Pancreas (tissue), 10 donors: ENCODE results near the gene ADNP. TPM values are rescaled to one million over a fixed set of nuclear protein-coding genes. Genes with fewer than 3 reads are reported as not detected.

Experiments
- ATAC-seq, 4 donors: fragments of 200-7000 bp; cut with Tn5 transposase; one replicate each; pipeline versions ENCODE4 v1.8.0 to v1.9.1; 2020; ENCODE audit warnings: mild to moderate bottlenecking in 4 of 4, moderate library complexity in 4 of 4
- DNase-seq, 6 donors: peaks; one replicate each; pipeline ENCODE4 v3.0.0-alpha.2; 2020
- FAIRE-seq: peaks from 2 replicates; lab custom pipeline; 2012; peaks lifted over from hg19 to GRCh38; lab: Jason Lieb, UNC
- H3K27ac ChIP-seq, 4 donors: fragments of 200-600 bp; sonication (generic); 1 replicate in 3 of 4; 2 replicates in 1 of 4; pipeline versions ENCODE4 v1.5.0 to v1.8.0; 2020
- H3K27me3 ChIP-seq, 4 donors: fragments of 200-600 bp; one replicate each; pipeline ENCODE4 v1.8.0; 2021
- H3K36me3 ChIP-seq, 3 donors: fragments of 200-600 bp; sonication (generic) in 1 of 3; one replicate each; pipeline versions ENCODE4 v1.5.0 to v1.8.0; 2020 to 2021
- H3K4me1 ChIP-seq, 3 donors: fragments of 200-600 bp; one replicate each; pipeline ENCODE4 v1.8.0; 2021
- H3K4me3 ChIP-seq, 4 donors: fragments of 200-600 bp; sonication (generic) in 2 of 4; one replicate each; pipeline versions ENCODE4 v1.5.0 to v1.8.0; 2020 to 2021
- H3K9me3 ChIP-seq, 4 donors: fragments of 200-600 bp; one replicate each; pipeline ENCODE4 v1.8.0; 2021
- CTCF ChIP-seq, 4 donors: fragments of 200-600 bp; sonication (generic) in 3 of 4; IDR thresholded peaks; one replicate each; pipeline versions ENCODE4 v1.5.0 to v1.8.0; 2021; ENCODE audit warnings: antibody characterized with exemption in 4 of 4
- WGBS, 2 donors: extraction: QIAGEN DNeasy Blood & Tissue Kit; methylation state at CpG; one replicate each; pipeline ENCODE4 v1.1.7; 2013; 5-methylcytosine and 5-hydroxymethylcytosine counted together
- intact Hi-C, 3 donors: fragments of 100-400 bp; cut with DNase I; formaldehyde crosslinking; loops; one replicate each; pipeline versions ENCODE4 v1.11.1 to v1.14.2; 2022
- polyA plus RNA-seq, 2 donors: library from polyadenylated mRNA; stranded (reverse); fragments of 200-250 nt; gene quantifications; one replicate each; pipeline ENCODE4 v1.2.3, GENCODE V29; 2013
- total RNA-seq, 6 donors: library from RNA; stranded (reverse); fragmentation: NEBNext Ultra II Directional in 4 of 6; extraction: Animal tissue kit (Norgen Biotek cat#: 25700) in 4 of 6; gene quantifications; one replicate each; pipeline versions ENCODE4 v1.2.1 to v1.2.4, GENCODE V29; 2021 to 2023
- donor health status: healthy with polysubstance abuse.
- donor health status: DM: no; HTN: no; CAD: no; lungs with moderate emphysema.
- donor health status: DM: no; HTN: no; CAD: no.
- donor health status: control.
- donor health status: control.
- donor health status: Bipolar disorder and iron deficiency.
- donor health status: DM: yes; HTN: yes; CAD: no.
- donor health status: DM: no; HTN: no; CAD: no.
- donor health status: DM: no; HTN: no; CAD: no.
- donor health status: DM: yes; HTN: yes; CAD: no.

Gene ADNP
- total and polyA plus RNA-seq, 8 donors = 17.8 to 33.8 (median 20.5) TPM

GRCh38 chr20:50929299-50930138 is 1.7 kb downstream of the ADNP start:
- DNase-seq = peak; percentile 81 to 92 (median 89)
- TF ChIP-seq CTCF (IDR thresholded peaks at IDR 0.05) = peak; percentile 61 to 86 (median 74)
- H3K27me3 ChIP-seq = no peaks in the 10 kb centered on the region
- no peak for FAIRE-seq
- WGBS, 2 donors = 7 to 9% methylated on average over 13 of the region's 13 CpGs
- ATAC-seq = peak; percentile 55 to 81 (median 76)
- H3K4me3 ChIP-seq = peak overlapping the region; percentile 69 to 84 (median 76)
- peaks cover 0 to 36% (median 32%) of the 10 kb centered on the region in 3 donors for H3K4me1 ChIP-seq
- intact Hi-C loops = loop anchor here in 1 of 3 donors (10.0 kb wide), 1 partner anchor 135 kb away; the partner anchor contains the start of gene BCAS4
- H3K36me3 ChIP-seq = peaks cover 0 to 4% (median 0%) of the 10 kb centered on the region in 3 donors
- H3K9me3 ChIP-seq = no peaks in the 10 kb centered on the region
- H3K27ac ChIP-seq = peak overlapping the region; percentile 41 to 73 (median 52)

GRCh38 chr20:50928469-50928868 is 2.8 kb downstream of the ADNP start:
- Histone ChIP-seq H3K4me3 (peak overlapping the region in 1 of 4 donors; percentile 77), H3K36me3 (peaks cover 0 to 1% (median under 1%) of the 10 kb centered on the region in 3 donors), H3K4me1 (peaks cover 0 to 41% (median 32%) of the 10 kb centered on the region in 3 donors), H3K27me3 (no peaks in the 10 kb centered on the region), H3K27ac (no peak overlapping the region), H3K9me3 (no peaks in the 10 kb centered on the region)
- intact Hi-C loops = loop anchor here in 1 of 3 donors (10.0 kb wide), 1 partner anchor 134 kb away; the partner anchor contains the start of gene BCAS4
- no peak for FAIRE-seq
- 64 to 65% methylated on average over 5 of the region's 5 CpGs for WGBS, 2 donors
- ATAC-seq = no peak
- DNase-seq = no peak
- no peak for TF ChIP-seq CTCF (IDR thresholded peaks at IDR 0.05)

- DNase-seq = no peak
- WGBS, 2 donors = 49 to 76% methylated on average over 1 of the region's 1 CpG
- no peak overlapping the region for H3K27ac ChIP-seq
- peaks cover 0 to 6% (median 4%) of the 10 kb centered on the region in 3 donors for H3K36me3 ChIP-seq
- no peak overlapping the region for H3K4me3 ChIP-seq
- no peaks in the 10 kb centered on the region for H3K27me3 ChIP-seq
- no peaks in the 10 kb centered on the region for H3K9me3 ChIP-seq
- intact Hi-C loops = loop anchor here in 1 of 3 donors (10.0 kb wide), 1 partner anchor 132 kb away; the partner anchor contains the start of gene BCAS4
- peak; percentile 9 for FAIRE-seq
- no peak for ATAC-seq
- TF ChIP-seq CTCF (IDR thresholded peaks at IDR 0.05) = no peak
- H3K4me1 ChIP-seq = peaks cover 0 to 47% (median 32%) of the 10 kb centered on the region in 3 donors
These were observed 4.7 kb downstream of the ADNP start for GRCh38 chr20:50926530-50926929.

DNA sequence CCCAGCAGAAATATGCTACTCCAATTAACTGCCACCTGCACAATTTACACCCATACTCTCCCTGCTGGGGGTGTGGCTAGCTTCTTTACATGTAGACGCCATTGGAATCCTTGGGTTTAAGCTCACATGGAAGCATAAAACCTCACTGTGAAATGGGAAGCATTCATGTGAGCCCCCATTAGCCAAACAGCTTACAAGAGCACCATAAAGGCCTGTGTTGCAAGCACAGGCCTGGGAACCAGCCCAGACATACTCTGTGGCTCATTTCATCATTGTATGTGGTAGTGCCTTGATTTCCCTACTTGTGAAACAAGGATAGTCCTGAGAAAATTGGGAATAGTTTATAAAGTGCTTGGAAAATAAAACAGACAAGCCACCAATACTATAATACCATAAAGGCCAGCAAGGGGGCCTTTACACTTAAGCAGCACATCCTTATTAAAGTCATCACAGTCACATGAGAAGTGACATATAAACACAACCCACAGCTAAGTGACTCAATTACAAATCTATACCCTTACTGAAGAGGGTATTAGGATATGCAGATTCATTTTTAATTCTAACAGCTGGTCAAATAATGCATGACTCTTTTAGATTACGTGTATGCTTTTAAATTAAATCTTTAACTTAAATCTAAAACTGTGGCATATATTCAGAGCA is 6.8 kb downstream of the ADNP start:
- Histone ChIP-seq H3K9me3 (no peaks in the 10 kb centered on the region), H3K4me1 (peaks cover 0 to 47% (median 32%) of the 10 kb centered on the region in 3 donors), H3K36me3 (peaks cover 0 to 6% (median 4%) of the 10 kb centered on the region in 3 donors), H3K27me3 (no peaks in the 10 kb centered on the region), H3K4me3 (no peak overlapping the region), H3K27ac (no peak overlapping the region)
- no peak for TF ChIP-seq CTCF (IDR thresholded peaks at IDR 0.05)
- WGBS, 2 donors = 58 to 61% methylated on average over 2 of the region's 2 CpGs
- ATAC-seq = no peak
- DNase-seq = no peak
- FAIRE-seq = no peak
- intact Hi-C loops = loop anchor here in 1 of 3 donors (10.0 kb wide), 1 partner anchor 130 kb away; the partner anchor contains the start of gene BCAS4
